Adipocyte (in vitro differentiated cells): Measurements from ENCODE around the gene CROCC.
"Not testable (repeated sequence)": the region's sequence is repeated elsewhere in the genome, so short reads cannot be mapped to it uniquely, and the experiment has no call there.

Experiments used
- DNase-seq: peaks from one replicate; pipeline ENCODE4 v3.0.0-alpha.2; 2015; ENCODE audit warnings: low read depth
- H3K27me3 ChIP-seq: replicated peaks from 2 replicates; pipeline ENCODE4 v1.7.0; 2013; ENCODE audit warnings: mild to moderate bottlenecking, low read length, moderate library complexity; ENCODE audit not compliant: control insufficient read depth, insufficient read depth
- H3K36me3 ChIP-seq: 2 replicates; pipeline ENCODE4 v1.7.0; 2013; ENCODE audit warnings: low read length, mild to moderate bottlenecking, moderate library complexity; ENCODE audit not compliant: control insufficient read depth, insufficient read depth, severe bottlenecking
- H3K4me1 ChIP-seq: 2 replicates; pipeline ENCODE4 v1.7.0; 2013; ENCODE audit warnings: mild to moderate bottlenecking, low read length, moderate library complexity; ENCODE audit not compliant: control insufficient read depth, insufficient read depth
- H3K4me3 ChIP-seq: 2 replicates; pipeline ENCODE4 v1.7.0; 2013; ENCODE audit warnings: mild to moderate bottlenecking, low read length, moderate library complexity
- H3K9ac ChIP-seq: 2 replicates; pipeline ENCODE4 v1.7.0; 2013; ENCODE audit warnings: mild to moderate bottlenecking, low read length, moderate library complexity
- H3K9me3 ChIP-seq: 2 replicates; pipeline ENCODE4 v1.7.0; 2013; ENCODE audit warnings: mild to moderate bottlenecking, low read length, moderate library complexity; ENCODE audit not compliant: control insufficient read depth

CROCC gene

DNA sequence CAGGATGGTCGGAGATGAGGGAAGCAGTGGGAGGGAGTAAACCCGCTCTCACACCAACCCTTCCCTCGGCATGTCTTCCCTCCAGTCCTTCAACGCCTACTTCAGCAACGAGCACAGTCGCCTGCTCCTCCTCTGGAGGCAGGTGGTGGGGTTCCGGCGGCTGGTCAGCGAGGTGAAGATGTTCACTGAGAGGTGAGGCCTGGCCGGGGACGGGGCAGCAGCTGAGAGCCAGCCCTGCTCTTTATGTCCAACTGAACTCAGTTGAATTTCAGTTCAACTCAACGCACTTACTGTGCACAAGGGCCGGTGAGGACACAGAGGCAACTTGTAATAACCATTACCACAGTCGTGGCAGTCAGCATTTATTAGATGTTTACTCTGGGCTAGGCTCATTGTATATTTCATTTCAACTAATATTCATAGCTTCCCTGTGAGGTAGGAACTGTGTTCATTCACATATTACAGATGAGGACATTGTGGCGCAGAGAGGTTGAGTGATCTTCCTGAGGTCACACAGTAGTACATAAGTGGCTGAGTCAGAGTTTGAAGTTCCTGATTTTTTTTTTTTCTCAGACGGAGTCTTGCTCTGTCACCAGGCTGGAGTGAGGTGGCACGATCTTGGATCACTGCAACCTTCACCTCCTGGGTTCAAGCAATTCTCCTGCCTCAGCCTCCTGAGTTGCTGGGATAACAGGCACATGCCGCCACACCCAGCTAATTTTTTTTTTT is 9.6 kb downstream of the CROCC start:
- H3K27me3 ChIP-seq, H3K36me3 ChIP-seq, H3K9me3 ChIP-seq, H3K4me3 ChIP-seq, H3K9ac ChIP-seq, DNase-seq, H3K4me1 ChIP-seq: not testable (repeated sequence)

DNA sequence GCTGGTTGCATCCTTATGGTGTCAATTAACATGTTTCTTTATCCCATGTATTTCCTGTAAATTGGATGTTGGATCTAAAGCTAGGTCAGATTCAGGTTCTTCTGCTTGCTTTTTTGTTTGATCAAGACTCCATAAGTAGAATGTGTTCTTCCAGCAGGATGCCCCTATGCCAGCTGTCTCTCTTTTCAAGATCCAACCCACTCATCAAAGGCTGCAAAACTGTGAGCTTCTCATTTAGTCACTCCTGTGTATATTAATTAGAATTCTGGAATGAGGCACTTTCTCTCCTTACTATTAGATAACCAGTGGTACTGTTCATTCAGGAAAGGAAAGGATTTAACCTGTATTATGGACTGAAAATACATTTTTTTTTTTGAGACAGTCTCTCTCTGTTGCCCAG is 12.2 kb downstream of the CROCC start:
- not testable (repeated sequence) for H3K27me3 ChIP-seq, H3K9me3 ChIP-seq, H3K36me3 ChIP-seq, H3K9ac ChIP-seq, H3K4me1 ChIP-seq, DNase-seq, H3K4me3 ChIP-seq

DNA sequence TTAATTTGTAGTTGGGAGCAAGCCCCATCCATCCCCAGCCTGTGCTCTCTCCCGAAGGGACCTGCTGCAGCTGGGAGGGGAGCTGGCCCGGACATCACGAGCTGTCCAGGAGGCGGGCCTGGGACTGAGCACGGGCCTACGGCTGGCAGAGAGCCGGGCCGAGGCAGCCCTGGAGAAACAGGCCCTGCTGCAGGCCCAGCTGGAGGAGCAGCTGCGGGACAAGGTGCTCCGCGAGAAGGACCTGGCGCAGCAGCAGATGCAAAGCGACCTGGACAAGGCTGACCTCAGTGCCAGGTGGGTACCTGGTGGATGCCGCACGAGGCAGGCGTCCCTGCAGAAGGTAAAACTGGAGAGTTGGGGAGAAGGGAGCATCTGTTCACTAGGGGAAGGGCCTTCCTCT is 14.8 kb downstream of the CROCC start:
- not testable (repeated sequence) for DNase-seq, H3K9ac ChIP-seq, H3K27me3 ChIP-seq, H3K36me3 ChIP-seq, H3K4me3 ChIP-seq, H3K9me3 ChIP-seq, H3K4me1 ChIP-seq

DNA sequence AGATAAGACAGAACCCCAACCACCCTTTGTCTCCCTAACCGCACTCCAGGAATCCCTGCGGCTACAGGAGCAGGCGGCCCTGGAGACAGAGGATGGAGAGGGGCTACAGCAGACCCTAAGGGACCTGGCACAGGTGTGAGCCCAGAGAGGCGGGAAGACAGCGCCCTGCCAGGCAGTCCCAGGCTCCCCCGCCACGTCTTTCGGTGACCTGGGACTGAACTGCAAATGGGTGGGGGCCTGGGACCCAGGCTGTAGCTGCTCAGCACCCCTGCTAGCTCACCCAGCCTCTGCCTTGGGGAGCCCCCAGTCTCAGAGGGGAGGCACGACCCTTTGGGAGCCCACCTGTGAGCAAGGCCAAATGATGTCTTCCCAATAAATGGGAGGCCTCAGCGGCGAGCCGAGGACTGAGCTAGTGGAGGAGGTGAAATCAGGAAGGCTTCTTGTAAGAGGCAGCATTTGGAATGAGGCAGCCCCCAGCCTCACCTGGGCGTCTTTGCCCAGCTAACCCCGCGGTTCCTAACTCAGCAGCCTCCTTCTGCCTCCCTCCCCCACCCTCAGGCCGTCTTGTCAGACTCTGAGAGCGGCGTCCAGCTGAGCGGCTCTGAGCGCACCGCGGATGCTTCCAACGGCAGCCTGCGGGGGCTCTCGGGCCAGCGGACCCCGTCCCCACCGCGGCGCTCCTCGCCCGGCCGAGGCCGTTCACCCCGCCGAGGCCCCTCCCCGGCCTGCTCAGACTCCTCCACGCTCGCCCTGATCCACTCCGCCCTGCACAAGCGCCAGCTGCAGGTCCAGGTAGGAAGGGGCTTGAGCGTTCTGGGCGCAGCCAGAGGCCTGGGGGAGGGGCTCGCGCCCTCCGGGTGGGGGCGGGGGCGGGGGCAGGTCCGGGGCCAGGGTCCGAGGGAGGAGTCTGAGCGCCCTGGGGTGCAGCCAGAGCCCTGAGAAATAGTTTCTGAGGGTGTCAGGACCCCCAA is 16.9 kb downstream of the CROCC start:
- Histone ChIP-seq H3K4me3 (no peak overlapping the region), H3K36me3 (peaks cover 5% of the 10 kb centered on the region), H3K4me1 (no peaks in the 10 kb centered on the region), H3K9me3 (no peaks in the 10 kb centered on the region), H3K27me3 (no peaks in the 10 kb centered on the region), H3K9ac (no peak overlapping the region)
- no peak for DNase-seq

GRCh38 chr1:16939386-16940180 is 17.9 kb downstream of the CROCC start:
- not testable (repeated sequence) for DNase-seq, H3K36me3 ChIP-seq, H3K9ac ChIP-seq, H3K4me3 ChIP-seq, H3K9me3 ChIP-seq, H3K4me1 ChIP-seq, H3K27me3 ChIP-seq

GRCh38 chr1:16944038-16944437 is 22.3 kb downstream of the CROCC start:
- no peaks in the 10 kb centered on the region for H3K36me3 ChIP-seq
- H3K27me3 ChIP-seq = no peaks in the 10 kb centered on the region
- no peaks in the 10 kb centered on the region for H3K4me1 ChIP-seq
- no peaks in the 10 kb centered on the region for H3K9me3 ChIP-seq
- no peak overlapping the region for H3K9ac ChIP-seq
- DNase-seq = no peak
- H3K4me3 ChIP-seq = no peak overlapping the region

- H3K4me3 ChIP-seq, H3K4me1 ChIP-seq, H3K9ac ChIP-seq, DNase-seq, H3K36me3 ChIP-seq, H3K9me3 ChIP-seq, H3K27me3 ChIP-seq: not testable (repeated sequence)
These were observed 23.8 kb downstream of the CROCC start for GRCh38 chr1:16945512-16945911.

GRCh38 chr1:16946185-16946584 is 24.5 kb downstream of the CROCC start:
- not testable (repeated sequence) for H3K4me3 ChIP-seq, H3K9me3 ChIP-seq, H3K27me3 ChIP-seq, H3K36me3 ChIP-seq, H3K9ac ChIP-seq, H3K4me1 ChIP-seq, DNase-seq

DNA sequence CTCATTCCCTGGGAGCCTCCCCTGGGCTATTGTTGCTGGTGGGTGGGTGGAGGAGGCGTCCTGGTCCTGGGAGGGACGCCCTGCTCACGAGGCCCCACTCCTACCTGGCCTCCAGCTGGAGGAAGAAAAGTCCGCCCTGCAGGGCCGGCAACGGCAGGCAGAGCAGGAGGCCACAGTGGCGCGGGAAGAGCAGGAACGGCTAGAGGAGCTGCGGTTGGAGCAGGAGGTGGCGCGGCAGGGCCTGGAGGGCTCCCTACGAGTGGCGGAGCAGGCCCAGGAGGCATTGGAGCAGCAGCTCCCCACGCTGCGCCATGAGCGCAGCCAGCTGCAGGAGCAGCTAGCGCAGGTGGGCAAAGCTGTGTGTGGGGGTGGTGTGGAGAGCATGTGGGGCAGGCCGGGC is 24.9 kb downstream of the CROCC start:
- H3K4me3 ChIP-seq = no peak overlapping the region
- peaks cover 4% of the 10 kb centered on the region for H3K4me1 ChIP-seq
- H3K36me3 ChIP-seq = no peaks in the 10 kb centered on the region
- no peak overlapping the region for H3K9ac ChIP-seq
- H3K27me3 ChIP-seq = no peaks in the 10 kb centered on the region
- no peaks in the 10 kb centered on the region for H3K9me3 ChIP-seq
- no peak for DNase-seq

- H3K36me3 ChIP-seq, H3K27me3 ChIP-seq, H3K9me3 ChIP-seq, H3K4me1 ChIP-seq, DNase-seq, H3K4me3 ChIP-seq, H3K9ac ChIP-seq: not testable (repeated sequence)
These were observed 26.7 kb downstream of the CROCC start for GRCh38 chr1:16948282-16948891.

DNA sequence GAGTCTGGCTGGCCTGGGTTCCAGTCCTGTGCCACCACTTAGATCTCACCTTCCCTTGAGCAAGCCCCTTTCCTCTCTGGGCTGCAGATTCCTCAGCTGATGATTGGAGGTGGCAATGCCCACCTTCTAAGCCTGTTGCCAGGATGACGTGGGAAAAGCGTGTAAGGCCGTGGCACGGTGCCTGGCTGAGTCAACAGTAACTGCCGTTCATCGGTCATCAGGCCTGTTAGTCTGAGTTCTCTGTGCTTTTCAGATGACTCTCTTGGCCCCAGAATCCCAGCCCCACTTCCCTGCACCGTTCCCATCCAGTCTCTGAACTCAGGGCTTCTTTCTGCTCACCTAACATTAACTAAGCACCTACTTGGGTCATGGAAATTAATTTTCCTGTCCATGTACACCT is 27.3 kb downstream of the CROCC start:
- H3K9me3 ChIP-seq, DNase-seq, H3K27me3 ChIP-seq, H3K36me3 ChIP-seq, H3K4me1 ChIP-seq, H3K4me3 ChIP-seq: not testable (repeated sequence)
- peak overlapping the region; percentile 34 for H3K9ac ChIP-seq
